ENCODE results near the gene ARHGAP31.

GRCh38 chr3:119352863-119353527, 58.8 kb downstream of the ARHGAP31 start:
- TF ChIP-seq POLR2A (IDR thresholded peaks at IDR 0.05; ENCODE audit: extremely low read depth, insufficient read length) = no peak
- TF ChIP-seq CTCF (IDR thresholded peaks at IDR 0.05; ENCODE audit: low read depth, low read length) = peak; percentile 29
